ENCODE measurements around the gene SLC25A30. TPM values are rescaled to one million over a fixed set of nuclear protein-coding genes. Genes with fewer than 3 reads are reported as not detected.

Gene SLC25A30
- total RNA-seq, 1 donor from 2014 or later = 6.8 TPM

GRCh38 chr13:45439781-45440462 is 21.7 kb upstream of the SLC25A30 start:
- H3K4me3 ChIP-seq = no peak overlapping the region
- no peak overlapping the region for H3K4me2 ChIP-seq

GRCh38 chr13:45439008-45439407 is 20.8 kb upstream of the SLC25A30 start:
- H3K4me2 ChIP-seq = no peak overlapping the region
- no peak overlapping the region for H3K4me3 Mint-ChIP-seq
- no peak overlapping the region for H3K27ac ChIP-seq
- H3K27ac Mint-ChIP-seq = no peak overlapping the region
- no peaks in the 10 kb centered on the region for H3K27me3 Mint-ChIP-seq (ENCODE audit: insufficient read depth, low read depth)
- no peak for DNase-seq (ENCODE audit: low spot score)
- H4K20me1 ChIP-seq (ENCODE audit: low read depth) = no peaks in the 10 kb centered on the region
- no peak overlapping the region for H3K9ac ChIP-seq
- no peak overlapping the region for H2AFZ ChIP-seq (replicated peaks)
- no peaks in the 10 kb centered on the region for H3K9me3 ChIP-seq (ENCODE audit: low read depth)
- no peaks in the 10 kb centered on the region for H3K9me3 Mint-ChIP-seq
- no peaks in the 10 kb centered on the region for H3K27me3 ChIP-seq
- TF ChIP-seq EZH2phosphoT487 (IDR thresholded peaks at IDR 0.05) (no peak), CTCF (IDR thresholded peaks at IDR 0.05) (no peak), EZH2 (IDR thresholded peaks at IDR 0.05) (no peak)
- H3K4me1 Mint-ChIP-seq = peaks cover 8% of the 10 kb centered on the region
- no peaks in the 10 kb centered on the region for H3K36me3 Mint-ChIP-seq
- no peak overlapping the region for H3K4me3 ChIP-seq
- H3K4me1 ChIP-seq = no peaks in the 10 kb centered on the region
- H3F3A ChIP-seq (ENCODE audit: low read depth) = no peaks in the 10 kb centered on the region
- H3K36me3 ChIP-seq = no peaks in the 10 kb centered on the region
- no peaks in the 10 kb centered on the region for H3K79me2 ChIP-seq (ENCODE audit: low read depth)

More at GRCh38 chr13:45439781-45440462, 21.7 kb upstream of the SLC25A30 start:
- Histone ChIP-seq H3F3A (ENCODE audit: low read depth) (no peaks in the 10 kb centered on the region), H4K20me1 (ENCODE audit: low read depth) (no peaks in the 10 kb centered on the region), H3K27ac (no peak overlapping the region), H2AFZ (replicated peaks) (no peak overlapping the region), H3K9me3 (ENCODE audit: low read depth) (no peaks in the 10 kb centered on the region), H3K79me2 (ENCODE audit: low read depth) (no peaks in the 10 kb centered on the region), H3K27me3 (no peaks in the 10 kb centered on the region), H3K9ac (no peak overlapping the region), H3K4me1 (no peaks in the 10 kb centered on the region), H3K36me3 (no peaks in the 10 kb centered on the region)
- H3K4me3 Mint-ChIP-seq = no peak overlapping the region
- TF ChIP-seq EZH2phosphoT487 (IDR thresholded peaks at IDR 0.05) (no peak), CTCF (IDR thresholded peaks at IDR 0.05) (no peak), EZH2 (IDR thresholded peaks at IDR 0.05) (no peak)
- no peaks in the 10 kb centered on the region for H3K9me3 Mint-ChIP-seq
- H3K27me3 Mint-ChIP-seq (ENCODE audit: insufficient read depth, low read depth) = no peaks in the 10 kb centered on the region
- no peak for DNase-seq (ENCODE audit: low spot score)
- no peak overlapping the region for H3K27ac Mint-ChIP-seq
- H3K36me3 Mint-ChIP-seq = no peaks in the 10 kb centered on the region
- peaks cover 8% of the 10 kb centered on the region for H3K4me1 Mint-ChIP-seq

GRCh38 chr13:45437947-45438346 is 19.8 kb upstream of the SLC25A30 start:
- no peaks in the 10 kb centered on the region for H3K36me3 Mint-ChIP-seq
- H3K4me1 Mint-ChIP-seq = peaks cover 8% of the 10 kb centered on the region
- Histone ChIP-seq H3K79me2 (ENCODE audit: low read depth) (no peaks in the 10 kb centered on the region), H3K9ac (no peak overlapping the region), H3K4me1 (no peaks in the 10 kb centered on the region), H3K9me3 (ENCODE audit: low read depth) (no peaks in the 10 kb centered on the region), H3K36me3 (no peaks in the 10 kb centered on the region), H3K27ac (no peak overlapping the region), H3K27me3 (no peaks in the 10 kb centered on the region), H3F3A (ENCODE audit: low read depth) (no peaks in the 10 kb centered on the region), H3K4me2 (no peak overlapping the region), H3K4me3 (no peak overlapping the region), H4K20me1 (ENCODE audit: low read depth) (no peaks in the 10 kb centered on the region), H2AFZ (replicated peaks) (peak overlapping the region; percentile 42)
- no peaks in the 10 kb centered on the region for H3K9me3 Mint-ChIP-seq
- H3K27ac Mint-ChIP-seq = peak overlapping the region; percentile 91
- TF ChIP-seq CTCF (IDR thresholded peaks at IDR 0.05) (no peak), EZH2 (IDR thresholded peaks at IDR 0.05) (no peak), EZH2phosphoT487 (IDR thresholded peaks at IDR 0.05) (no peak)
- no peak overlapping the region for H3K4me3 Mint-ChIP-seq
- H3K27me3 Mint-ChIP-seq (ENCODE audit: insufficient read depth, low read depth) = no peaks in the 10 kb centered on the region
- no peak for DNase-seq (ENCODE audit: low spot score)
